Calu3 (cell line): Measurements from ENCODE around the gene VPS45. TPM values are rescaled to one million over a fixed set of nuclear protein-coding genes. Genes with fewer than 3 reads are reported as not detected.

Source experiments
- BruUV-seq: library from RNA; stranded (reverse); fragments of 400-500 nt; replicated peaks from 2 replicates; lab custom pipeline; 2021; lab: Mats Ljungman, UMichigan
- CTCF ChIA-PET: fragments of 300-600 bp; sonication (Branson Sonifier 250); formaldehyde crosslinking; loops from one replicate; lab custom pipeline; 2022; ENCODE audit warnings: antibody characterized with exemption; lab: Charles Lee
- DNase-seq: peaks from one replicate; pipeline ENCODE4 v3.0.0; 2022
- H3K27ac Mint-ChIP-seq: one replicate; pipeline ENCODE4 v1.8.0; 2022; ENCODE audit warnings: mixed read lengths; ENCODE audit not compliant: unreplicated experiment
- H3K27me3 Mint-ChIP-seq: one replicate; pipeline ENCODE4 v1.8.0; 2022; ENCODE audit warnings: mixed read lengths; ENCODE audit not compliant: unreplicated experiment
- H3K36me3 Mint-ChIP-seq: one replicate; pipeline ENCODE4 v1.8.0; 2022; ENCODE audit warnings: mild to moderate bottlenecking, moderate library complexity, mixed read lengths; ENCODE audit not compliant: insufficient read depth, unreplicated experiment
- H3K4me1 Mint-ChIP-seq: one replicate; pipeline ENCODE4 v1.8.0; 2022; ENCODE audit warnings: mild to moderate bottlenecking, low read depth, mixed read lengths; ENCODE audit not compliant: unreplicated experiment
- H3K4me3 Mint-ChIP-seq: one replicate; pipeline ENCODE4 v1.8.0; 2022; ENCODE audit warnings: mild to moderate bottlenecking, low read depth, moderate library complexity, mixed read lengths; ENCODE audit not compliant: unreplicated experiment
- H3K9me3 Mint-ChIP-seq: one replicate; pipeline ENCODE4 v1.8.0; 2022; ENCODE audit warnings: low read depth, mixed read lengths; ENCODE audit not compliant: unreplicated experiment
- intact Hi-C: fragments of 100-400 bp; cut with micrococcal nuclease; formaldehyde crosslinking; loops from one replicate; pipeline ENCODE4 v1.10.0; 2022; ENCODE audit not compliant: unreplicated experiment
- total RNA-seq: library from RNA; stranded (reverse); gene quantifications from 2 replicates; pipeline ENCODE4 v1.2.3, GENCODE V29; 2022
- TF ChIP-seq, protein P1 (sequence below): fragments of 200-600 bp; IDR thresholded peaks from one replicate; pipeline ENCODE4 v1.8.0; 2022; ENCODE audit warnings: antibody characterized with exemption; ENCODE audit not compliant: unreplicated experiment

VPS45 gene
- total RNA-seq, 1 experiment from 2014 or later = 37.9 TPM

DNA sequence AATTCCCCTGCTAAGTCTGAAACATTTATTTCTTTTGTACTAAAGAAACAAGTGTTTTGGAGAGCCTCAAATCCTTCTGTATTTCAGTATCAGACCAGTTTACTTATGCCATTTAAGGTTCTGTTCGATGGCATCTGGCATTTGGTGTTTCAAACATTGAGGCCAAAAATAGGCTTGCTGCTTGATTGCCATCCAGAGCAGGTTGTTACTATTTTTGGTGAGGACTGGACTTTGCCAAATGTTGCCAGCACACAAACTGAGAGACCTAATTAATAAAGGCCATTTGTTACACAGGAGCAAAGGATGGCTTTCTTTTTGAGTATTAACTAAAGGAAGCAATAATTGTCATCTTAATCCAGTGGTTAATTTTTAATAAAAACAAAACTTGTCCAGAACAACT is 26.2 kb downstream of the VPS45 start:
- DNase-seq = no peak
- CTCF ChIA-PET = no interaction called here
- BruUV-seq = no TSS peak
- no peak overlapping the region for H3K4me3 Mint-ChIP-seq
- intact Hi-C loops = no loop called here
- H3K27ac Mint-ChIP-seq = no peak overlapping the region
- TF ChIP-seq, protein P1, sequence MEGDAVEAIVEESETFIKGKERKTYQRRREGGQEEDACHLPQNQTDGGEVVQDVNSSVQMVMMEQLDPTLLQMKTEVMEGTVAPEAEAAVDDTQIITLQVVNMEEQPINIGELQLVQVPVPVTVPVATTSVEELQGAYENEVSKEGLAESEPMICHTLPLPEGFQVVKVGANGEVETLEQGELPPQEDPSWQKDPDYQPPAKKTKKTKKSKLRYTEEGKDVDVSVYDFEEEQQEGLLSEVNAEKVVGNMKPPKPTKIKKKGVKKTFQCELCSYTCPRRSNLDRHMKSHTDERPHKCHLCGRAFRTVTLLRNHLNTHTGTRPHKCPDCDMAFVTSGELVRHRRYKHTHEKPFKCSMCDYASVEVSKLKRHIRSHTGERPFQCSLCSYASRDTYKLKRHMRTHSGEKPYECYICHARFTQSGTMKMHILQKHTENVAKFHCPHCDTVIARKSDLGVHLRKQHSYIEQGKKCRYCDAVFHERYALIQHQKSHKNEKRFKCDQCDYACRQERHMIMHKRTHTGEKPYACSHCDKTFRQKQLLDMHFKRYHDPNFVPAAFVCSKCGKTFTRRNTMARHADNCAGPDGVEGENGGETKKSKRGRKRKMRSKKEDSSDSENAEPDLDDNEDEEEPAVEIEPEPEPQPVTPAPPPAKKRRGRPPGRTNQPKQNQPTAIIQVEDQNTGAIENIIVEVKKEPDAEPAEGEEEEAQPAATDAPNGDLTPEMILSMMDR = no peak
- H3K27me3 Mint-ChIP-seq = no peaks in the 10 kb centered on the region
- H3K4me1 Mint-ChIP-seq = no peaks in the 10 kb centered on the region
- H3K9me3 Mint-ChIP-seq = no peaks in the 10 kb centered on the region
- H3K36me3 Mint-ChIP-seq = peaks cover 5% of the 10 kb centered on the region

DNA sequence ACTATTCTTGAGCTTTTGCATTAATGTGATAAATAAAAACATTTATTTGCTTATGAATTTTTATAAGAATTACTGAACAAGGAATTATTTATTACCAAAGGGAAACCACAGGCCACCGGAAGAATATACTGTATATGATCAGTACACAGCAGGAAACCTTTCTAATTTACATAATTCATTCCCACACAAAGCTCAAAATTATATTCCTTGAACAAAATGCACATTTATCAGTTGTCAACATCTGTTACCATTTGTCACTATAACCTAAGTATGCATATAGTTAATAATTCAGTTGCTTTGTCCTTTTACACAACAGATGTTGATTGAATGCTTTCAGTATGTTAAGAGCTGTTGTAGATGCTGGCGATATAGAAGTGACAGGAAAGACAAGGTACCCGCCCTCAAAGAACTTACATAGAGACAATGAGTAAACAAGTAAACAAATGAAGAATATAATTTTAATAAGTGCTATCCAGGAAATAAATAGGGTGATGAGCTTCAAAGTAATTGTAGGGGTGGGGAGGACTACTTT is 27.2 kb downstream of the VPS45 start:
- intact Hi-C loops = no loop called here
- no TSS peak for BruUV-seq
- TF ChIP-seq, protein P1 = no peak

DNA sequence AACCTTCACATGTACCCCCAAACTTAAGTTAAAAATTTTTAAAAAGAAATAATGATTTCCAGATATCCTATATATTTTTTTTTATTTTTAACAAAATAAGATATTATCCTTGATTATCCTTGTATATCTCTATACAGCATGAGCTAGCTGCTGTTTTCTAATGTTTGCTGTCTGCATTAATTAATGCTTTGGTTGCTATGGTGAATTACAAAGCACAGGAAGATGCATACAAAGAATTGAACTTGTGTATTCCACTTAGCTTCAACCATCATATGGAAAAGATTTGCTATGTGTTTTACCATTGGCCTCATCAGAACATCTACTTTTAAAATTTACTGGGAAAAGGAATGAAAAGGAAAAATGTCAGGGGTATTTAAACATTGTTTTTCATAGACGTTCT is 35.4 kb downstream of the VPS45 start:
- CTCF ChIA-PET = no interaction called here
- Mint-ChIP-seq H3K27ac (no peak overlapping the region), H3K27me3 (no peaks in the 10 kb centered on the region), H3K4me3 (no peak overlapping the region), H3K36me3 (no peaks in the 10 kb centered on the region), H3K4me1 (no peaks in the 10 kb centered on the region), H3K9me3 (peaks cover 3% of the 10 kb centered on the region)
- DNase-seq = no peak
- TF ChIP-seq, protein P1 = no peak
- intact Hi-C loops = no loop called here
- no TSS peak for BruUV-seq

More for the DNA sequence above, 27.2 kb downstream of the VPS45 start:
- H3K9me3 Mint-ChIP-seq = no peaks in the 10 kb centered on the region
- no peak for DNase-seq
- H3K27me3 Mint-ChIP-seq = no peaks in the 10 kb centered on the region
- CTCF ChIA-PET = no interaction called here
- peaks cover 5% of the 10 kb centered on the region for H3K36me3 Mint-ChIP-seq
- no peak overlapping the region for H3K27ac Mint-ChIP-seq
- no peak overlapping the region for H3K4me3 Mint-ChIP-seq
- no peaks in the 10 kb centered on the region for H3K4me1 Mint-ChIP-seq

DNA sequence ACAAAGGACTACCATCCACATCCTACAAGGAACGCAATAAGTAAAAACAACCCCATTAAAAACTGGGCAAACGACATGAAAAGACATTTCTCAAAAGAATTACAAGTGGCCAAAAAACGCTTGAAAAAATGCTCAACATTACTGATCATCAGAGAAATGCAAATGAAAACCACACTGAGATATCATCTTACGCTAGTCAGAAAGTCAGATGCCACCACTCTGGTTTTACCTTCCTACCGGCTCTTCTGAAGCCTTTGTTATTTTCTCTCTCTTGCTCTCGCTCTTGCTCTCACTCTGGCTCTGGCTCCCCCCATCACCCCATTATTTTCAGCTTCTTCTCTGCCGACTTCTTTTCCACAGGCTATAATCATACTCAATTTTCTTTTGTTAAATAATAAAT is 38.8 kb downstream of the VPS45 start:
- no TSS peak for BruUV-seq
- DNase-seq = no peak
- H3K4me3 Mint-ChIP-seq = no peak overlapping the region

More for the DNA sequence above, 38.8 kb downstream of the VPS45 start:
- no peaks in the 10 kb centered on the region for H3K4me1 Mint-ChIP-seq
- no peak overlapping the region for H3K27ac Mint-ChIP-seq
- CTCF ChIA-PET = no interaction called here
- no peaks in the 10 kb centered on the region for H3K36me3 Mint-ChIP-seq
- TF ChIP-seq, protein P1 = no peak
- no peaks in the 10 kb centered on the region for H3K9me3 Mint-ChIP-seq
- H3K27me3 Mint-ChIP-seq = no peaks in the 10 kb centered on the region
- intact Hi-C loops = no loop called here
